Transverse colon (tissue), 4 donors: ENCODE results near the gene MOGAT1. TPM values are rescaled to one million over a fixed set of nuclear protein-coding genes. Genes with fewer than 3 reads are reported as not detected.

Experiments used
- DNase-seq: peaks from one replicate; pipeline ENCODE4 v3.0.0-alpha.2; 2019
- H3K27ac ChIP-seq, 4 donors: fragments of 200-600 bp; sonication (generic); 2 replicates each; pipeline ENCODE4 v1.5.1; 2016 to 2018; ENCODE audit warnings: inconsistent platforms in 4 of 4
- H3K27me3 ChIP-seq: fragments of 200-600 bp; sonication (generic); 2 replicates; pipeline ENCODE4 v1.5.1; 2017; ENCODE audit warnings: inconsistent platforms
- H3K36me3 ChIP-seq, 4 donors: fragments of 200-600 bp; sonication (generic); 2 replicates each; pipeline ENCODE4 v1.5.1; 2017 to 2019; ENCODE audit warnings: inconsistent platforms in 4 of 4
- H3K4me1 ChIP-seq, 4 donors: fragments of 200-600 bp; sonication (generic); 2 replicates each; pipeline ENCODE4 v1.5.1; 2017 to 2020; ENCODE audit warnings: inconsistent platforms in 4 of 4
- H3K4me3 ChIP-seq, 4 donors: fragments of 200-600 bp; sonication (generic); 1 replicate in 1 of 4; 2 replicates in 3 of 4; pipeline versions ENCODE4 v1.5.1 to v1.6.1; 2017 to 2019; ENCODE audit warnings: inconsistent platforms in 4 of 4
- H3K9me3 ChIP-seq, 2 donors: fragments of 200-600 bp; sonication (generic); 2 replicates each; pipeline ENCODE4 v1.5.1; 2017 to 2019; ENCODE audit warnings: inconsistent platforms in 2 of 2
- CTCF ChIP-seq, 5 experiments: fragments of 200-600 bp in 3 of 5; fragments of 450-650 bp in 2 of 5; sonication (generic) in 3 of 5; IDR thresholded peaks; 1 replicate in 2 of 5; 2 replicates in 3 of 5; pipeline ENCODE4 v1.5.1; 2016 to 2017; ENCODE audit warnings: antibody characterized with exemption in 5 of 5, inconsistent platforms in 3 of 5, mild to moderate bottlenecking in 2 of 5, moderate library complexity in 1 of 5
- EP300 ChIP-seq: sonication (generic); formaldehyde crosslinking; IDR thresholded peaks from one replicate; pipeline ENCODE4 v1.6.1; 2017; ENCODE audit warnings: antibody characterized with exemption, low read depth
- POLR2A ChIP-seq: fragments of 450-650 bp; IDR thresholded peaks from one replicate; pipeline ENCODE4 v1.6.1; 2016; ENCODE audit warnings: antibody characterized with exemption, mild to moderate bottlenecking, moderate library complexity
- POLR2AphosphoS5 ChIP-seq, 3 donors: sonication (generic); formaldehyde crosslinking; IDR thresholded peaks; one replicate each; pipeline ENCODE4 v1.6.1; 2016; ENCODE audit warnings: antibody characterized with exemption in 3 of 3
- WGBS, 2 donors: methylation state at CpG; one replicate each; pipeline ENCODE4 v1.1.5; 2018; ENCODE audit warnings: low coverage in 1 of 2; 5-methylcytosine and 5-hydroxymethylcytosine counted together
- in situ Hi-C, 4 donors: fragments of 200-750 bp; cut with MboI; loops; one replicate each; pipeline versions ENCODE4 v1.15.0 to v1.15.1; 2017; ENCODE audit warnings: low sequenced_read_pairs in 3 of 4, low pct_ligation_motif_present in 1 of 4, low pct_unique_long_range_greater_than_20kb in 1 of 4
- intact Hi-C: fragments of 100-400 bp; cut with DNase I; formaldehyde crosslinking; loops from one replicate; pipeline ENCODE4 v1.15.1; 2023; ENCODE audit warnings: low total_unique reads
- total RNA-seq, 4 donors: library from RNA; depleted of rRNA; stranded (reverse); fragments of >200 nt; gene quantifications; one replicate each; pipeline ENCODE4 v1.1.0, GENCODE V29; 2016

MOGAT1 gene
- total RNA-seq, 4 donors from 2014 or later = 0.80 TPM; not detected in 3

- WGBS, 2 donors = 83 to 90% methylated on average over 1 to 3 of the region's 3 CpGs
- intact Hi-C loops (no loop called here), in situ Hi-C loops (loop anchor here in 1 of 4 donors (25.0 kb wide), 1 partner anchor 202 kb away; no protein-coding TSS in a partner anchor)
- Histone ChIP-seq H3K27ac (no peak overlapping the region), H3K27me3 (no peaks in the 10 kb centered on the region), H3K9me3 (no peaks in the 10 kb centered on the region), H3K36me3 (no peaks in the 10 kb centered on the region), H3K4me1 (peaks cover 4 to 25% (median 13%) of the 10 kb centered on the region in 4 donors), H3K4me3 (no peak overlapping the region)
- TF ChIP-seq CTCF (IDR thresholded peaks at IDR 0.05) (no peak), POLR2AphosphoS5 (IDR thresholded peaks at IDR 0.05) (no peak), POLR2A (no peak), EP300 (no peak)
- no peak for DNase-seq
These were observed 39.3 kb downstream of the MOGAT1 start for GRCh38 chr2:222710736-222711135.

DNA sequence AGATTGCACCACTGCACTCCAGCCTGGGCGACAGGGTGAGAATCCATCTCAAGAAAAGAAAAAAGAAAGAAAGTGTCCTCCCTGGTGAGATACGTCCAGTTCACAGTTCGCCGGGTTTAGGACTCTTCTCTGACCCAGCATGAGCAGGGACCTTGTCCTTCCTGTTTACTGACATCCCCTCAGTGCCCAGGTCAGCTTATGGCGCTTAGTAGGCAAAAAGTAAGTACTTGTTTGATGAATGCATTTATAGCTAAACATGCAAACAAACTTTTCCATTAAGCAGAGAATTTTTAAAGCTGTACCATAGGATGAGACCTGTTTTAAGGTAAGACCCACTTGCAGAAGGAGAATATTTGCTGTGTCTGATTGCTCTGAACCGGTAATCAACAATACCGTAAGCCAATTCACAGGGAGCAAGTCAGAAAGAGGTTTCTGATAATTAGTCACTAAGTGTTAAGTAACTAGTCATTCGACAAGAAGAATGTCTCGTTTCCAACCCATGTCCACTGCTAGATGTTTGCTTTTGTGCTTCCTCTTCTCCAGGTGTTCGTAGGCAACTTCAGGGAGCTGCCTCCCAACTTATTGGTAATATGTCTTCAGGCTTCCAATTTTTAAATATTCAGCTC is 40.0 kb downstream of the MOGAT1 start:
- intact Hi-C loops (no loop called here), in situ Hi-C loops (loop anchor here in 1 of 4 donors (25.0 kb wide), 1 partner anchor 201 kb away; no protein-coding TSS in a partner anchor)
- TF ChIP-seq POLR2AphosphoS5 (IDR thresholded peaks at IDR 0.05) (no peak), EP300 (no peak), CTCF (IDR thresholded peaks at IDR 0.05) (no peak), POLR2A (no peak)
- Histone ChIP-seq H3K27ac (no peak overlapping the region), H3K36me3 (no peaks in the 10 kb centered on the region), H3K4me1 (peaks cover 4 to 25% (median 13%) of the 10 kb centered on the region in 4 donors), H3K9me3 (no peaks in the 10 kb centered on the region), H3K4me3 (no peak overlapping the region), H3K27me3 (no peaks in the 10 kb centered on the region)
- WGBS, 2 donors = 68 to 87% methylated on average over 10 of the region's 10 CpGs
- DNase-seq = no peak

DNA sequence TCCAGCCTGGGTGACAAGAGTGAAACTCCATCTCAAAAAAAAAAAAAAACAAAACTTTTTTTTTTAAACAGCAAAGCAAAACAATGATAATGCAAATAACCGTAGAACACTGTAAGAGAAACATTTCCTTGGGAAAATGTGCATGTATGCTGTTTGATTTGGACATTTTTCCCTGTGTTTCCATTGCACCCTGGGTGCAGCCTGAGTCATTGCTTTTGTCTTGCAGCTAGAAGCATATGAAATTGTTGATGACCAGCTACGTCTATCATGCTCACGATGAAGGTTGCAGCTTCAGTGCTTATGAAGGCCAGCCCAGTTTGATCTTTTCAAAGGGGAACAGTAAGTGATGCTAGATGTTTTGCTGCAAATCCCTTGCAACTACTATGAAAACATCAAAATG is 41.5 kb downstream of the MOGAT1 start:
- TF ChIP-seq POLR2A (no peak), CTCF (IDR thresholded peaks at IDR 0.05) (no peak), EP300 (no peak)
- no peak overlapping the region for H3K27ac ChIP-seq
- no peaks in the 10 kb centered on the region for H3K9me3 ChIP-seq
- H3K27me3 ChIP-seq = no peaks in the 10 kb centered on the region
- H3K4me1 ChIP-seq = peaks cover 4 to 22% (median 11%) of the 10 kb centered on the region in 4 donors
- no peak overlapping the region for H3K4me3 ChIP-seq
- 92 to 96% methylated on average over 2 to 3 of the region's 3 CpGs for WGBS, 2 donors
- DNase-seq = no peak
- no peaks in the 10 kb centered on the region for H3K36me3 ChIP-seq
- intact Hi-C loops (no loop called here), in situ Hi-C loops (loop anchor here in 1 of 4 donors (25.0 kb wide), 1 partner anchor 199 kb away; no protein-coding TSS in a partner anchor)

DNA sequence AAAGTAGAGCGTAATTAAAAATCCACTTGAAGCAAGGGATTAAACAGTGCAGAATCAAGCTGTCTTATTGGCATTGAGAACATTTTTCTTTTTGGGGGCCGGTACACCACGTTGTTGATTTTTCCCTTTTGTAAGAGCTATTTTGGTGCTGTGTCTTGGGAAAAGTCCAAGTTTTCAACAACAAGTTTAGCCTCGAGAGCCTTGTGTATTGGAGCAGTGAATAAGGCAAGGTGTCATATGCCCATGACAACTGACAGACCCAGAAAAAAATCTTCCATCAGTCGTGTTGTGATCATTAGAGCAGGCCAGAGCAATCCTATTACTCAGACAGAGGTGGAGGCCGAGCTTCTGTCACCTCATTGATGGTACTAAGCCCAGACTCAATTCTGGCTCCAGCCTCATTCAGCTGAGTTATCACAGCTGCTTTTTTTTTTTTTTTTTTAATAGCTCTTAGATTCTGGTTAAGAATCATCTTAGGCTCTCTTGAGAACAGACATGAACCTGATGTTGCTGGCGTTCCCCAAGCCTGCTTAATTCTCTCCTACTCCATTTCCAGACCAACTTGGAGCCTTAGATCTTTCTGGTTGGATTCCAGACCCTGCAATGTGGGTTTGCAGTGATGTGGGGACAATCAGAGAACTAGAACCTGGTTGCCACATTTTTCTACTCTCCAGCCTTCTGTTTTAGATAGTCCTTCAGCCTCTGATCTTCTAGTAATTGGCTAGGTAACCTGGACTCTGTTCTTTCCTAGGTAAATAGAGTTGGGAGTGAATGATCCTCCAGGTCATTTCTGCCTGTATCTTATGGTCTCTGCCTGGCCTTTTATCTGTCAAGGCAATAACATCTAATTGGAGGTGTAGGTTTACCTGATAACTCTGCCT is 43.1 kb downstream of the MOGAT1 start:
- no peaks in the 10 kb centered on the region for H3K9me3 ChIP-seq
- 40 to 55% methylated on average over 7 of the region's 7 CpGs for WGBS, 2 donors
- no peak for DNase-seq
- H3K4me3 ChIP-seq = no peak overlapping the region
- no peaks in the 10 kb centered on the region for H3K36me3 ChIP-seq
- H3K4me1 ChIP-seq = peaks cover 4 to 16% (median 8%) of the 10 kb centered on the region in 4 donors
- H3K27ac ChIP-seq = peak overlapping the region; percentile 17 to 58 (median 32)
- no peaks in the 10 kb centered on the region for H3K27me3 ChIP-seq
- no peak for TF ChIP-seq CTCF (IDR thresholded peaks at IDR 0.05)
- peak in 1 of 3 donors; percentile 27 for TF ChIP-seq POLR2AphosphoS5 (IDR thresholded peaks at IDR 0.05)
- no peak for TF ChIP-seq POLR2A
- TF ChIP-seq EP300 = no peak
- in situ Hi-C loops = loop anchor here in 1 of 4 donors (25.0 kb wide), 1 partner anchor 198 kb away; no protein-coding TSS in a partner anchor
- intact Hi-C loops = no loop called here
